Measurements from ENCODE around the gene NSFL1C. TPM values are rescaled to one million over a fixed set of nuclear protein-coding genes. Genes with fewer than 3 reads are reported as not detected.
"Not testable (repeated sequence)": the region's sequence is repeated elsewhere in the genome, so short reads cannot be mapped to it uniquely, and the experiment has no call there.

NSFL1C gene
- total RNA-seq, 6 experiments from 2014 or later: 40.8 to 53.5 (median 43.4) TPM

DNA sequence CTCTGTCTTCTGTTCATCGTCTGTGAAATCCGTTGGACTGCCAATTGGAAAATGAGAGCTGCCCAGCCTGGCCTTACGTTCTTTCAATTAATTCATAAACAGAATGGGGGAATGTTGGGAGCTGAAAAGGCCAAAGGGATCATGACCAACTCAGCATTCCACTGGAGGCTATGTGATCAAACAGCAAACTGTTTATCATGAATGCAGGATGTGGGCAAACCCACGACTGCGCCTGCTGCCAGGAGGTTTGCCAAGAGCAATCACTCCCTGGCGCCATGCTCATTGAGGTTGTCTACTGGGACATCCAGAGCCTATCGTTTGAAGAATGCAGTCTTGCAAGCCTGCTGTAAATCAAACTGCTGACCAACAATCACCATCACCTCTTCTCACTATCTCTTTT is 64.5 kb downstream of the NSFL1C start:
- Histone ChIP-seq H3K4me1 (peaks cover 0 to 30% (median 10%) of the 10 kb centered on the region in 4 donors), H3K27ac (peak overlapping the region in 2 of 3 donors; percentile 63 to 73), H3K9me3 (no peaks in the 10 kb centered on the region), H3K27me3 (no peaks in the 10 kb centered on the region), H3K36me3 (no peaks in the 10 kb centered on the region), H3K4me3 (no peak overlapping the region)
- DNase-seq: no peak
- intact Hi-C loops (cut with DNase I): no loop called here
- no peak for TF ChIP-seq POLR2A (IDR thresholded peaks at IDR 0.05)
- TF ChIP-seq, protein P1, sequence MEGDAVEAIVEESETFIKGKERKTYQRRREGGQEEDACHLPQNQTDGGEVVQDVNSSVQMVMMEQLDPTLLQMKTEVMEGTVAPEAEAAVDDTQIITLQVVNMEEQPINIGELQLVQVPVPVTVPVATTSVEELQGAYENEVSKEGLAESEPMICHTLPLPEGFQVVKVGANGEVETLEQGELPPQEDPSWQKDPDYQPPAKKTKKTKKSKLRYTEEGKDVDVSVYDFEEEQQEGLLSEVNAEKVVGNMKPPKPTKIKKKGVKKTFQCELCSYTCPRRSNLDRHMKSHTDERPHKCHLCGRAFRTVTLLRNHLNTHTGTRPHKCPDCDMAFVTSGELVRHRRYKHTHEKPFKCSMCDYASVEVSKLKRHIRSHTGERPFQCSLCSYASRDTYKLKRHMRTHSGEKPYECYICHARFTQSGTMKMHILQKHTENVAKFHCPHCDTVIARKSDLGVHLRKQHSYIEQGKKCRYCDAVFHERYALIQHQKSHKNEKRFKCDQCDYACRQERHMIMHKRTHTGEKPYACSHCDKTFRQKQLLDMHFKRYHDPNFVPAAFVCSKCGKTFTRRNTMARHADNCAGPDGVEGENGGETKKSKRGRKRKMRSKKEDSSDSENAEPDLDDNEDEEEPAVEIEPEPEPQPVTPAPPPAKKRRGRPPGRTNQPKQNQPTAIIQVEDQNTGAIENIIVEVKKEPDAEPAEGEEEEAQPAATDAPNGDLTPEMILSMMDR (IDR thresholded peaks at IDR 0.05): no peak
- ATAC-seq: peak in 2 of 4 donors; percentile 11 to 29
- 24% methylated on average over 7 of the region's 7 CpGs for WGBS (ENCODE audit: insufficient coverage, low coverage, low lambda C conversion rate, missing lambda C conversion rate)

DNA sequence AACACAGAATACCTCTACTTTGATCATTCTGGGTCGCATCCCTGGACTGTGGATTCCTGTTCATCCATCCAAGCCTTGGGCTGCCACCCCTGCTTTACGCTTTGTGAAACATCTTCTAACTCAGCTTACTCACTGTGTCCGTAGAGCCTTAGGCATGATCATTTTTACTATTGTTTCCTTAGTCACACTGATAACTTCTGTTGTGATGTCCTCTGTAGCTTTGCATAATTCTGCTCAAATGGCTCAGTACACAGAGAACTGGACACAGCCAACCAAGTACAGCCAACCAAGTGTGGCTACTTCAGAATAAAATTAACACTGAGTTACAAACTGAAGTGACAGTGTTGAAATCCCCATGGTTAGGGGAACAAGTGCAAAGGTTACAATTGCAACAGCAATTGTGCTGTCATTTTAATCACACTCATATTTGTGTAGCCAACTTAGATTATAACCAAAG is 65.2 kb downstream of the NSFL1C start:
- ATAC-seq (peak; percentile 83 to 93 (median 93)), DNase-seq (peak in 1 of 3 donors; percentile 63)
- Histone ChIP-seq H3K9me3 (no peaks in the 10 kb centered on the region), H3K36me3 (no peaks in the 10 kb centered on the region), H3K4me3 (no peak overlapping the region), H3K27ac (peak overlapping the region; percentile 63 to 73 (median 63)), H3K27me3 (no peaks in the 10 kb centered on the region), H3K4me1 (peaks cover 0 to 30% (median 10%) of the 10 kb centered on the region in 4 donors)
- WGBS (ENCODE audit: insufficient coverage, low coverage, low lambda C conversion rate, missing lambda C conversion rate): 36% methylated on average over 3 of the region's 3 CpGs
- intact Hi-C loops (cut with DNase I): no loop called here
- TF ChIP-seq, protein P1 (IDR thresholded peaks at IDR 0.05): no peak
- TF ChIP-seq POLR2A (IDR thresholded peaks at IDR 0.05): peak; percentile 36

DNA sequence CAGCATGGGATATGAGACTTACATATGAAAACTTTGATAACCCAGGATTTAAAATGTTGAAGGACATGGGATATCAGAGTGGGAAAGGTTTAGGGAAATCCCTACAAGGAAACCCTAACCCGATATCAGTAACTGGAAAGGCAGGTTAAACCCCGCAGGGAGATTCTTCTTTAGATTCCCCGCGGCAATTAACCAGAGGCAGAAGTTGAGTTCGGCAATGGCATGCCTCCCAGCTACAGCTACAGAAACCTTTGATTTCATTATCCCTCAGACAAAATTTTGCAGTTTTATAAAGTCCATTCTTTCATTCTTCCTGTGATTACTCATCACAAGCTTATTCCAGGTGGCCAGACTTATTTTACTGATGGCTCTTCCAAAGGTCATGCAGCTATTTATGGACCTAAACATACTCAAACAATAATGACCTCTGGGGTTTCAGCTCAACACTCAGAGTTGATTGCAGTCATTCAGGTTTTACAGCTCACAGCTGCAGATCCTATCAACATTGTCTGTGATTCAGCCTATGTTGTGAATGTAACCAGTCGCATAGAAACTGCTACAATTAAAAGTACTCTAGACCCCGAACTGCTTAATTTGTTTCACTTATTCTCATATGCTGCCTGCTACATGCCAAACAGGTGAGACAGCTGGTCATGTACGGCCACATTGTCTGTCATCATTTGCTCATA is 66.8 kb downstream of the NSFL1C start:
- H3K9me3 ChIP-seq; intact Hi-C loops (cut with DNase I); H3K4me3 ChIP-seq; DNase-seq; H3K27me3 ChIP-seq; H3K36me3 ChIP-seq: not testable (repeated sequence)
- peak overlapping the region; percentile 40 to 73 (median 63) for H3K27ac ChIP-seq
- peak in 3 of 4 donors; percentile 20 to 36 (median 26) for ATAC-seq
- H3K4me1 ChIP-seq: peaks cover 0 to 30% (median 10%) of the 10 kb centered on the region in 4 donors
- TF ChIP-seq POLR2A (IDR thresholded peaks at IDR 0.05): peak; percentile 46
- 38% methylated on average over 7 of the region's 8 CpGs for WGBS (ENCODE audit: insufficient coverage, low coverage, low lambda C conversion rate, missing lambda C conversion rate)

DNA sequence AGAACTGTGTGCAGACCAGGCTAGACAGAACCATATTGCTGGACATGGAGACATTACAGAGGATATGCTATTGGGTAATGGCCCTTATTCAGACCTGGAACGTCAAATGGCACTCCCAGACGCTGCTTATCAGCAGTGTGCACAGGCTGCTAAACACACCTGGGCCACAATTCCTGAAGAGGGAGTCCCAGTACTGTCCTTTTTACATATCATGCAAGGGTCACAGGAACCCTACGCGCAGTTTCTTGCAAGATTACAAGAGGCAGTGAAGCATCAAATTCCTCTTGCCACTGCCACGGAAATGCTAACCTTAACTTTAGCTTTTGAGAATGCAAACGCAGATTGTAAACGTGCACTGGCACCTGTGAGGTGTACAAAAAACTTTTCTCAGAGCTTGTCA is 68.5 kb downstream of the NSFL1C start:
- intact Hi-C loops (cut with DNase I); H3K4me3 ChIP-seq; H3K9me3 ChIP-seq; DNase-seq; H3K36me3 ChIP-seq; ATAC-seq; H3K27me3 ChIP-seq; H3K27ac ChIP-seq: not testable (repeated sequence)
- peaks cover 0 to 37% (median 10%) of the 10 kb centered on the region in 4 donors for H3K4me1 ChIP-seq
- WGBS (ENCODE audit: insufficient coverage, low coverage, low lambda C conversion rate, missing lambda C conversion rate): 72% methylated on average over 6 of the region's 7 CpGs

DNA sequence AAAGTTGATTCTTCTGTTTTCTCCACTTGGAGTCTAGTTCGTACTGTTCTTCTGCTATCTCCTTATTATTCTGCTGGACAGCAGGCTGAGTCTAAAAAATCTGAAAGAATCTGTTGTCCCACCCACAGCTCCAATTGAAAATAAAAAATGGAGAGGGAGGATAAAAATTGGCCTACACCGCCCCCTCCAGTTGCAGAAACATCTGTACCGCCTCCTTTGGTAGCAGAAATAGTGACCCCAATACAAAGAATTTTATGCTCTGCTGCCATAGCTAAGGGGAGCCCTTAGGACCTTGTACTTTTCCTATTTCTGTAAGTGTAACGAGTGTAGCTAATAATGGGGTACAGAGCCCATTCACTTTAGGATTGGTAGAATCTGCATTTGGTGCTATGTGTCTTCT is 68.9 kb downstream of the NSFL1C start:
- no peak for DNase-seq
- no peak for TF ChIP-seq POLR2A (IDR thresholded peaks at IDR 0.05)
- TF ChIP-seq, protein P1 (IDR thresholded peaks at IDR 0.05): peak in 3 of 4 donors; percentile 12 to 23 (median 18)
- no peak for ATAC-seq
- no peak overlapping the region for H3K27ac ChIP-seq
- no peaks in the 10 kb centered on the region for H3K27me3 ChIP-seq
- H3K4me1 ChIP-seq: peaks cover 0 to 37% (median 10%) of the 10 kb centered on the region in 4 donors
- H3K4me3 ChIP-seq: no peak overlapping the region
- H3K9me3 ChIP-seq: no peaks in the 10 kb centered on the region
- no peaks in the 10 kb centered on the region for H3K36me3 ChIP-seq
- intact Hi-C loops (cut with DNase I): no loop called here
- 70% methylated on average over 4 of the region's 4 CpGs for WGBS (ENCODE audit: insufficient coverage, low coverage, low lambda C conversion rate, missing lambda C conversion rate)
